PC-3 (cell line): ENCODE results near the gene SGMS1.

Experiments
- EZH2 ChIP-seq: fragments of 300-600 bp; sonication (generic); IDR thresholded peaks from one replicate; pipeline ENCODE4 v1.6.1; 2017; ENCODE audit warnings: antibody characterized with exemption, mild to moderate bottlenecking, low read length; ENCODE audit not compliant: unreplicated experiment
- TF ChIP-seq, protein P1 (sequence below): fragments of 300-600 bp; sonication (generic); conservative IDR thresholded peaks from 2 replicates; pipeline ENCODE4 v1.5.1; 2017; ENCODE audit warnings: antibody characterized with exemption, low read depth, mild to moderate bottlenecking, low read length

DNA sequence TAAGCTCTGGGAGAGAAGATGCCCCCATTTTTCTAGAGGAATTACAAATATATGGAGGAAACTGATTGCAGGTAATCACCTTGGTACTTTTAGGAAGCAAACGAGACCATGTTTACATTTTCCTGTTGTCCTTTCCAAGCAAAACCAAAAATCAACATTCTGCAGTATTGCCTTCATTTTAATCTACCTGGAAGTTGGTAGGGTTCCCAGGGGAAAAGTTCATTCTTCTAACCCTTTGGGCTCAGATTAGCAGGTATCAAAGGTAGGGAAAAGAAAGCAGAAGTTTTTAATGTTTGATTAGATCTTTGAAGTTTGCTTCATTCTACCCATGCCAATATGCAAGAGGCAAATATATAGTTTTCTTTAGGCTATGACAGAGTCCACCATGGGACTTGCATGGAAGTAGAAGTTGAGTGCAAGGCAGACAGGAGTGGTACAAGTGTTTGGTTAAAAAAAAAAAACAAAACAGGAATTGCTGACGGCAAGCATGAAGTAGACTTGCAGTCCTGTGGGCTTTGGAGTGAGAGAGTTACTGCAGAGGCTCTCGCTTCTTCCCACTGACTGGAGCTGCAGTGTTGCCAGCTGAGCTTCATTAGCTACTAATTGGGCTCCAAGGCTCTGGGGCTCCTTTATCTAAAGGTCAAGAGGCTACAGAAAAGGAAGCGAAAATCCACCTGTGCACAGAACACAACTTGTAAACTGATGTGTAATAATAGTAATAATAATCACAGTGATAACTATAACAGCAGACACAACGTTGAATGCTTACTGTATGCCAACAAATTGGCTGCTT, 343.5 kb downstream of the SGMS1 start:
- TF ChIP-seq, protein P1, sequence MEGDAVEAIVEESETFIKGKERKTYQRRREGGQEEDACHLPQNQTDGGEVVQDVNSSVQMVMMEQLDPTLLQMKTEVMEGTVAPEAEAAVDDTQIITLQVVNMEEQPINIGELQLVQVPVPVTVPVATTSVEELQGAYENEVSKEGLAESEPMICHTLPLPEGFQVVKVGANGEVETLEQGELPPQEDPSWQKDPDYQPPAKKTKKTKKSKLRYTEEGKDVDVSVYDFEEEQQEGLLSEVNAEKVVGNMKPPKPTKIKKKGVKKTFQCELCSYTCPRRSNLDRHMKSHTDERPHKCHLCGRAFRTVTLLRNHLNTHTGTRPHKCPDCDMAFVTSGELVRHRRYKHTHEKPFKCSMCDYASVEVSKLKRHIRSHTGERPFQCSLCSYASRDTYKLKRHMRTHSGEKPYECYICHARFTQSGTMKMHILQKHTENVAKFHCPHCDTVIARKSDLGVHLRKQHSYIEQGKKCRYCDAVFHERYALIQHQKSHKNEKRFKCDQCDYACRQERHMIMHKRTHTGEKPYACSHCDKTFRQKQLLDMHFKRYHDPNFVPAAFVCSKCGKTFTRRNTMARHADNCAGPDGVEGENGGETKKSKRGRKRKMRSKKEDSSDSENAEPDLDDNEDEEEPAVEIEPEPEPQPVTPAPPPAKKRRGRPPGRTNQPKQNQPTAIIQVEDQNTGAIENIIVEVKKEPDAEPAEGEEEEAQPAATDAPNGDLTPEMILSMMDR: no peak
- TF ChIP-seq EZH2: no peak
